Lower leg skin (tissue), 3 donors: ENCODE data around the gene LRFN3.

Source experiments
- CTCF ChIP-seq, 3 donors: fragments of 450-650 bp; IDR thresholded peaks; one replicate each; pipeline ENCODE4 v1.5.1; 2016; ENCODE audit warnings: antibody characterized with exemption in 3 of 3, mild to moderate bottlenecking in 3 of 3, moderate library complexity in 2 of 3
- POLR2A ChIP-seq, 2 donors: fragments of 450-650 bp; IDR thresholded peaks; one replicate each; pipeline ENCODE4 v1.6.1; 2016 to 2017; ENCODE audit warnings: antibody characterized with exemption in 2 of 2, mild to moderate bottlenecking in 1 of 2, moderate library complexity in 1 of 2

GRCh38 chr19:35940839-35941238 is 4.7 kb downstream of the LRFN3 start:
- TF ChIP-seq CTCF (IDR thresholded peaks at IDR 0.05) (no peak), POLR2A (IDR thresholded peaks at IDR 0.05) (no peak)
